HG02852 (cell line): ENCODE data around the gene LLGL1.
A peak's percentile ranks its signal among the peaks of the same experiment; 100 is the strongest.

Experiments used
- ATAC-seq: cut with Tn5 transposase; IDR thresholded peaks from one replicate; pipeline ENCODE4 v1.9.1; 2021; ENCODE audit warnings: mild to moderate bottlenecking, moderate library complexity; ENCODE audit not compliant: unreplicated experiment

LLGL1 gene

GRCh38 chr17:18250708-18251107 is 25.3 kb downstream of the LLGL1 start:
- ATAC-seq, result no peak

- ATAC-seq, result no peak
These were observed 25.8 kb downstream of the LLGL1 start for GRCh38 chr17:18251204-18251603.

GRCh38 chr17:18252160-18252559 is 26.7 kb downstream of the LLGL1 start:
- ATAC-seq, result no peak

- no peak for ATAC-seq
These were observed 27.9 kb downstream of the LLGL1 start for GRCh38 chr17:18253187-18253884.

DNA sequence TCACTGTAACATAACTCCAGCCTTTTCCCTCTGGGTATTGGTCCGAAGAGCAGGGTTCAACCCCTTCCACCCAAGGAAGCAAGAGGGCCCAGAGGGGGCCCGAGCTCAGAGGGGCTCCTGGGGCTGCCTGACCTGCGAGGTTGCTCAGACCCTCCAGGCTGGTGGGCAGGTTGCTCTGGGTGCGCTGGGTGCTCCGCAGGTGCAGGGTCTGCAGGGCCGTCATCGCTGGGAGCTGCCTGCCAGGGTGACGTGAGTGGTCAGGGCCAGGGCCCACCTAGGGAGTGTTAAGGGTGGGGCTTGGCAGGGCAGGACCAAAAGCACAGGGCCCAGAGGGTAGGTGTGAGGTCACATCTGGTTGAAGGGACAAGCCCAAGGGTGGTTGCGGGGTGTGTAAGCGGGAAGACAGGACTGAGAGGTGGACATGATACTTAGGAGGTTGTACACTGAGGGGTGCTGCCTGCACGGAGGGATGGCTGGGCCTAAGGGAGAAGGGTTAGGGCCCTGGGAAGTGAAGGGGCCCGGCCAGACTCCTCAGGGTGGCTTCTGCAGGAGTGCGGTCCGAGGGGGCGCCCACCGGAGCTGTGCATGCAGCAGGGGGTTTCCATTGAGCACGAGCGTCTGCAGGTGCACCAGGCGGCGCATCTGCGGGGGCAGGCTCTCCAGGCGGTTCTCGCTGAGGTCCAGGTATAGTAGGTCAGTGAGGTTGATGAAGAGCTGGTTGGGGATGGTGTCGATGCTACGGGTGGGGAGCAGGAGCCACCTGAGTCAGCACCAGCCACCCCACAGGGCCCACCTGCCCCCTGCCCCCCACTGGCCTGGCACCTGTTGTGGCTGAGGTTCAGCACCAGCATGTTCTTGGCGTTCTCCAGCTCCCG is 28.7 kb downstream of the LLGL1 start:
- ATAC-seq, result no peak

DNA sequence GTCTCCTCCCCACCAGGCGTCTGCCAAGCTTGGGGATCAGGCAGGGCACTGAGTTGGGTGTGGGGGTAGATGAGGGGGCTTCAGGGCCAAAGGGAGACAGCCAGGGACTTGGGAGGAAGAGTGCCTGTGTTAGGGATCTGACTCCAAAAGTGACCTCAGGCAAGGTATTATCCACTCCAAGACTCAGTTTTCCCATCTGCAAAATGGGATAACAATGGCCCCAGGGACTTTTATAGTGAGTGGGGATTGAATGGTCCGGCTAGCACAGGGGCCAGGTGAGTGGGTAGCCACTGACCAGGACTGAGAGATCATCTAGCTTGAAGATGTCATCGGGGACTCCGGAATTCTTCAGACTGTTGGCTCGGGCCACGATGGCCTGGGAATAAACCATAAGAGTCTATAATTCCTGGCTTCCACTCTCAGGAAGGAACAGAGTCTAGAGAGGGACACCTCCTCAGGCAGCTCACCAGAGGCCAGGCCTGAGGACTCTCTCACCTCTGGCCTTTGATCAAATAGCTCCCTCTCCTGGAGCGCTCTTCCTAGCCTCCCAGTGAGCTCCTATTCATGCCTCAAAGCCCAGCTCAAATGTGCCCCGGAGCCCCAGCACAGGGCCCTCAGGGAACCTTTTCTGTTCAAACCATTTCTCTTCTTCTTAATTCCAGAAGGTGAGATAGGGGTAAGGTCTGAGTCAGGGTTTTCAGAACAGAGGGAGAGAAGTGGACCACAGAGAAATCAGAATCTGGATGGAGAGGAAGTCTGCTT is 29.6 kb downstream of the LLGL1 start:
- ATAC-seq, result no peak

- no peak for ATAC-seq
These were observed 30.9 kb downstream of the LLGL1 start for GRCh38 chr17:18256351-18256750.

GRCh38 chr17:18256776-18257175 is 31.3 kb downstream of the LLGL1 start:
- ATAC-seq, result no peak

DNA sequence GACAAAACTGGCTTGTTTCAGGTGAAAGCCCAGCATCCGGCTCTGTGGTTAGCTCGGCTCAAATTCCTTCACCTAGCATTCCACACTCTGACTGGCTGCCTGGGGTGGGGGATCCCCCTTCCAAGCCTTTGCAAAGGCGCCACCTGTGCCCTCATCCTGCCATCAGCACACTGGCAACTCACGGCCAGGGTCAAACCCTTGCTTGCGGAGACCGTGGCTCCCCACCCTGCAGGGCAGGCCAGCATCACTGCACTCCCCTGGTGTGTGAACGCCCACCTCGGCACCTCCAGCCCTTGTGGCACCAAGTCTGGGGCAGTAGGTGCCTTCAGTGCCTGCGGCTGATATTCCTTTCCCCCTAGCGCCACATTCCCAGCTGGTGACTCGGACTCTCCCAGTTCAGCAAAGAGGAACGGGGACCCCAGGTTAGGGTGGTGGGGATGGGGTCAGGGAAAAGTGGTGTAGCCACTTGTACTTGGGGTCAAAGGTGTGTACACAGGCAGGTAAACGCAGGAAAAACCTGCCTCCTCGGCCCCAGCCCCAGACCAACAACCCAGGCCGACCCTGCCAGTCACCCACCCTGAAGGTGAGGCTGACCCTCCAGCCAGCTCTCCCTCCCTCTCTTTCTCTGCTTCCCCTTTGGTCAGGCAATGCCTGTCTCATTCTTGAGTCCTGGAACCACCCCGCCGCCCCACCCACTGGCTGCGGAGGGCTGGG is 32.0 kb downstream of the LLGL1 start:
- no peak for ATAC-seq

DNA sequence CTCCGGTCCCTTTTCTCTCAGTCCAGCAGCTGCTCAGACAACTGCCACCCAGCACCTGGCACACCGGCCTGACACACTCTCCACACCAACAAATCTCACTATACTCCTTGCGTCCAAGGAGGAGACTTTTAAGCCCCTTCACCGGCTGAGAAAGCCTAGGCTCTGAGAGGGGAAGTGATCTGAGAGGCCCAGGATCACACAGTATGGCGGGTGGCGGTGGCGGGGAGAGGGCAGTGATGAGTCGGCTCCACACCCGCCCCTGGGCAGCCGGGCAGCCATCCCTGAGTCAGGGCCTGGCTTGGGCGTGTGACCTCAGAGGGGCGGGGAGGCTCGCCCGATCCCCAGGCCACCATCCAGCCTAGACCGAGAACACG is 32.5 kb downstream of the LLGL1 start:
- no peak for ATAC-seq

DNA sequence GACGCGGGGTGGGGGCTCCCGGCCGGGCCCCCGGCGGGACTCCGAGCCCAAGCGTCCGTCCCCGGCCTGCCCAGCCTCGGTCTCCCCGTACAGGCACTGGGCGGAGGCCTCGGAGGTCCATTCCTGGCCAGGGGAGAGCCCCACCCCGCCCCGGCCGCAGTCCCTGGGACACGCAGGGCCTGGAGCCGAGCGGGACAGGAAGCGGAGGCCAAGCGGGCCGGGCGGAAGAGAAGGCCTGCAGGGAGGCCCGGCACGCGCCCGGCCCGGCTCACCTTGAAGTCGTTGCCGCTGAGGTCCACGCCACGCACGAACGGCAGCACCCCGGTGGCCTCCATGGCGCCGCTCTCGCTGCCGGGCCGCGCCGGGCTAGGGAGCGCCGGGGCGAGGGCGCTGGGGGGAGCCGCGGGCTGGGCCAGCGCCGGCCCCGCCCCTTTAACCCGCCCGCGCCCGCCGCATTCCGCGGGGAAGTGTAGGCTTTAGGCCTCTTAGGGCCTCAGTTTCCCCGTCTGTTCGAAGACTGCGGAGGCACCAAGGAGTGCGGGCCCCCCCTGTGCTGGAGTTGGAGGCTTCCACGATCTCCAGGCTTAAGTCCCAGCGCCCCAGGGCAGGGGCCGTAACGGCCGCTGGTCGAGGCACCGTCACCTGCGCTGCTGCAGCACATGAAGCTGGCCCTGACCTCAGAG is 33.1 kb downstream of the LLGL1 start, which contains the start of gene FLII:
Gene FLII, minus strand, starts transcription at position 383 of the 683 bp plus-strand sequence. Its CDS starts 48 bp downstream, at position 335.
- ATAC-seq, result no peak

DNA sequence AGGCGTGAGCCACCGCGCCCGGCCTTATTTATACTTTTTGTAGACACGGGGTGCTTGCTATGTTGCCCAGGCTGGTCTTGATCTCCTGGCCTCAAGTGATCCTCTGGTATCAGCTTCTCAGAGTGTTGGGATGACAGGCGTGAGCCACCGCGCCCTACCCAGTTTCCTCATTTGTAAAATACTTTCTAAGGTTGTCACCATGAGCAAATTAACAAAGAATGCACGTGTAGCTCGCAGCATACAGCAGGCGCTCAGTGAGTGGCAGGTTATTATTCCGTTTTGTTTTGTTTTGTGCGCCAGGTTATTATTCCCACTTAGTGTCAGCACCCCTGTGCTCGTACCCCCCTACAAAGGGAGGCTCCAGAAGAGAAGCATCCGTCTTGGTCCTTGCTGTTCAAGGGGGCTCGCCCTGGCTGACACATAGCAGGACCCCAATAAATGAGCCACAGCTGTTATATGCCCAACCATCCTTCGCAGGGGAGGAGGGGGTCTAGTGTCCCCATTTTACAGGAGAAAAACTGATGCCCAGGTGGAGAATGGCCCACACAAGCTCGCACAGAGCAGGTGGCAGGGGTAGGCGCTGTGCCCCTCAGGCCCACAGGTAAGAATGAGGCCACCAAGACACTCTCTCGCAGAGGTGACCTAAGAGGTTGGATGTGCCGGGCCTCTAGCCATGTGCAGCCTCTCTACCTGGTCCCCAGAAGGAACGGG is 34.3 kb downstream of the LLGL1 start:
- ATAC-seq, result no peak

DNA sequence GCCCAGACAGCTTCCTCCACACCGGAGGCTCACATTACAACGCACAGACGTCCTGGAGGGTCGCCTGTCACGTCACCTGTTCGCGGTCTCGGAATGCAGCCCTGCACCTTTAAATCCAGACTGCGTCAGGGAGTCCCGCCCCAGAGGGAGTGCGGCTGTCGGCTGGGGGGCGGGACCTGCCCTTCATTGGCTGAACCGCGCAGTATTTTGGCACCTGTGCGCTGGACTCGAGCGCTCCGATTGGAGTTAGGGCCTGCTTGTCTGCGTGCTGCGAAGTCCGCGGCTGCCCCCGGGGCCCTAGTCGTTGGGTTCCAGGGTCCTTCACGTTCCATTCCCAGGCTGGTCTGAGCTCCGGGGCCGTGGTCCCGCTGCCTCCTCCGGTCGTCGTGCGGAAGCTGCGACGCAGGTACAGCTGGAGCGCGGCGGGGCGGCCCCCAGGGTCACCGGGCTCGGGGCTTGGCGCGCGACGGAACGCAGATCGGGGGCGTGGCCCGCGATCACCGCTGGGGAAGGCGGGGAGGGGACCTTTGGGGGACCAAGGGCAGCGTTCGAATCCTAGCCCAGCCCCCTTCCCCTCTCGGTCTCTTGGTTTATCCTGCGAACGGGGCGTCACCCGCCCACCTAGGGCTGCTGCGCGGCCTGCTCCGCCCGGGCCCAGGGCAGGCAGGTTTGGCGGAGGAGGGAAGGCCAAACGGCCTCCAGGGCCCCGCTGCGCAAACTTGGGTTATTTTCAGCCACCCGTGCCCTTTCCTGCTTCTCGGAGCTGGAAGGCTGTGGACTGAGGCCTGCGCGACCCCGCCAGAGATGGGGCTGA is 35.1 kb downstream of the LLGL1 start, which contains the start of gene MIEF2:
Gene MIEF2, plus strand, starts transcription at position 331 of the 814 bp plus-strand sequence. CDS start 2,059 bp downstream, outside the sequence.
- peak; percentile 83 for ATAC-seq

- no peak for ATAC-seq
These were observed 35.7 kb downstream of the LLGL1 start for GRCh38 chr17:18261146-18261515.

DNA sequence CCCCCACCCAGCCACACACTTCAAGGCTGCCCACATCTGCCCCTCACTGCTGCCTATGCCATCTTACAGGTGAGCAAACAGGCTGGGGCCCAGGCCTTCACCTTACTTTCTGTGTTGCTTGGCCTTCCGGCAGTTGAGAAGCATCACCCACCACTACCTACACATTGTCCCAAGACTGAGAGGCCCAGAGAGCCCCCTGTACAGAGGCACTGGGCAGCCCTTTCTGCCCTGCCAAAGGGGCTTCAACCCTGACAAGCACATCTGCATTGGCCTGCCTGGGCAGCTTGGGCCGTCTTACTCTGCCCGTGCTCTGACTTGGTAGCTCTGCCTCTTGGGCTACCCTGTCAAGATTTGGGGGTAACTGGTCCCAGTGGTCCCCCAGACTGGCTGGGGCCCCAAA is 36.2 kb downstream of the LLGL1 start:
- ATAC-seq, result no peak

GRCh38 chr17:18262111-18262510 is 36.7 kb downstream of the LLGL1 start:
- ATAC-seq, result no peak

DNA sequence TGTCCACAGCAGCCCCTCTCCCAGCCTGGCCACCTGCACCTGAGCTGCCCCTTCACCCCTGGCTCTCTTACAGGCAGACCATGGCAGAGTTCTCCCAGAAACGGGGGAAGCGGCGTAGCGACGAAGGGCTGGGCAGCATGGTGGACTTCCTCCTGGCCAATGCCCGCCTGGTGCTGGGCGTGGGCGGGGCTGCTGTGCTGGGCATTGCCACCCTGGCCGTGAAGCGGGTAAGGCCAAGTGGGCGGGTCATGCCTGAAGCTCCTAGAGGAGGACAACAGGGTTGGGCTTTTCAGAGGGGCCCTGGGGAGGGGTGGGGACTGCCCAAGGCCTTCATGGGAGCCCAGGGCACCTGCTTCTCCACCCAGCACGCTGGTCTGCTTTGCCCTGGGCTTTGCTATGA is 37.2 kb downstream of the LLGL1 start:
- ATAC-seq, result no peak

GRCh38 chr17:18263885-18264682 is 38.6 kb downstream of the LLGL1 start:
- ATAC-seq, result no peak
